WTC11 (cell line): Measurements from ENCODE around the gene DAB1.

Experiments used
- CREB1 ChIP-seq: sonication (generic); formaldehyde crosslinking; IDR thresholded peaks from 2 replicates; pipeline ENCODE4 v1.8.0; 2023; ENCODE audit warnings: mild to moderate bottlenecking, missing genetic modification reagents
- NFYB ChIP-seq: sonication (generic); formaldehyde crosslinking; conservative IDR thresholded peaks from 2 replicates; pipeline ENCODE4 v1.8.0; 2022; ENCODE audit warnings: low read depth, missing genetic modification reagents
- TF ChIP-seq, protein P1 (sequence below): fragments of 200-600 bp; IDR thresholded peaks from 2 replicates; pipeline ENCODE4 v1.8.0; 2022; ENCODE audit warnings: antibody characterized with exemption
- TF ChIP-seq, protein P2 (sequence below): sonication (generic); formaldehyde crosslinking; IDR thresholded peaks from 2 replicates; pipeline ENCODE4 v1.8.0; 2022; ENCODE audit warnings: mild to moderate bottlenecking, missing genetic modification reagents
- TF ChIP-seq, protein P3 (sequence below): sonication (generic); formaldehyde crosslinking; IDR thresholded peaks from 2 replicates; pipeline ENCODE4 v1.8.1; 2022; ENCODE audit warnings: mild to moderate bottlenecking, missing genetic modification reagents, moderate library complexity, borderline replicate concordance

DNA sequence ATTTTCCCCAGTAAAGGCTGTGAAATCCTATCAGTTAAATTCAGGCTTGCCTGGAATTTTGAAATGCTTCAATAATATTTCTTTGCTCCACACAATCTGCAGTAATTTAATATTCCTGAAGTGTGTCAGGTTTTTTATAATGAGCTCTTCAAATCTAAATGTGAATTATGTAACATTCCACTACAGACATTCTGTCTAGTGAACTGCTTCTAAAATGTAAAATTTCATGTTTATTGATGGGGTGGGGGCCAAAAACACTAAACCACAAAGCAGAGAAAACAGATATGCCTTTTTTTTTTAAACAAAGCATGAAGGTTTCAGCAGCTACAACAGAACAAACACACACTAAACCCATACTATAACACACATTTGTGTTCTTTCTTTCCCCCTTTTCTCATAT is 129.7 kb downstream of the DAB1 start:
- TF ChIP-seq, protein P1, sequence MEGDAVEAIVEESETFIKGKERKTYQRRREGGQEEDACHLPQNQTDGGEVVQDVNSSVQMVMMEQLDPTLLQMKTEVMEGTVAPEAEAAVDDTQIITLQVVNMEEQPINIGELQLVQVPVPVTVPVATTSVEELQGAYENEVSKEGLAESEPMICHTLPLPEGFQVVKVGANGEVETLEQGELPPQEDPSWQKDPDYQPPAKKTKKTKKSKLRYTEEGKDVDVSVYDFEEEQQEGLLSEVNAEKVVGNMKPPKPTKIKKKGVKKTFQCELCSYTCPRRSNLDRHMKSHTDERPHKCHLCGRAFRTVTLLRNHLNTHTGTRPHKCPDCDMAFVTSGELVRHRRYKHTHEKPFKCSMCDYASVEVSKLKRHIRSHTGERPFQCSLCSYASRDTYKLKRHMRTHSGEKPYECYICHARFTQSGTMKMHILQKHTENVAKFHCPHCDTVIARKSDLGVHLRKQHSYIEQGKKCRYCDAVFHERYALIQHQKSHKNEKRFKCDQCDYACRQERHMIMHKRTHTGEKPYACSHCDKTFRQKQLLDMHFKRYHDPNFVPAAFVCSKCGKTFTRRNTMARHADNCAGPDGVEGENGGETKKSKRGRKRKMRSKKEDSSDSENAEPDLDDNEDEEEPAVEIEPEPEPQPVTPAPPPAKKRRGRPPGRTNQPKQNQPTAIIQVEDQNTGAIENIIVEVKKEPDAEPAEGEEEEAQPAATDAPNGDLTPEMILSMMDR = no peak
- TF ChIP-seq NFYB (CRISPR knock-in tag) = no peak
- TF ChIP-seq CREB1 (CRISPR knock-in tag) = no peak
- TF ChIP-seq, protein P2, sequence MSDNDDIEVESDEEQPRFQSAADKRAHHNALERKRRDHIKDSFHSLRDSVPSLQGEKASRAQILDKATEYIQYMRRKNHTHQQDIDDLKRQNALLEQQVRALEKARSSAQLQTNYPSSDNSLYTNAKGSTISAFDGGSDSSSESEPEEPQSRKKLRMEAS (CRISPR knock-in tag) = no peak
- TF ChIP-seq, protein P3, sequence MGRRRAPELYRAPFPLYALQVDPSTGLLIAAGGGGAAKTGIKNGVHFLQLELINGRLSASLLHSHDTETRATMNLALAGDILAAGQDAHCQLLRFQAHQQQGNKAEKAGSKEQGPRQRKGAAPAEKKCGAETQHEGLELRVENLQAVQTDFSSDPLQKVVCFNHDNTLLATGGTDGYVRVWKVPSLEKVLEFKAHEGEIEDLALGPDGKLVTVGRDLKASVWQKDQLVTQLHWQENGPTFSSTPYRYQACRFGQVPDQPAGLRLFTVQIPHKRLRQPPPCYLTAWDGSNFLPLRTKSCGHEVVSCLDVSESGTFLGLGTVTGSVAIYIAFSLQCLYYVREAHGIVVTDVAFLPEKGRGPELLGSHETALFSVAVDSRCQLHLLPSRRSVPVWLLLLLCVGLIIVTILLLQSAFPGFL = no peak
